A673 (cell line): ENCODE measurements around the gene NDUFB2. TPM values are rescaled to one million over a fixed set of nuclear protein-coding genes. Genes with fewer than 3 reads are reported as not detected.
"Not testable (repeated sequence)": the region's sequence is repeated elsewhere in the genome, so short reads cannot be mapped to it uniquely, and the experiment has no call there.

ENCODE experiments used
- BruUV-seq: library from RNA; stranded (reverse); fragments of 400-500 nt; replicated peaks from 2 replicates; lab custom pipeline; 2021; lab: Mats Ljungman, UMichigan
- CTCF ChIA-PET: fragments of 300-600 bp; sonication (Branson Sonifier 250); formaldehyde crosslinking; loops from one replicate; lab custom pipeline; 2022; ENCODE audit warnings: antibody characterized with exemption; lab: Charles Lee
- POLR2A ChIA-PET: fragments of 300-600 bp; sonication (Branson Sonifier 250); formaldehyde crosslinking; loops from one replicate; lab custom pipeline; 2022; ENCODE audit warnings: antibody characterized with exemption; ENCODE audit not compliant: low non-redundant PET; lab: Charles Lee
- DNase-seq: peaks from one replicate; pipeline ENCODE4 v3.0.0-alpha.2; 2015; ENCODE audit warnings: low spot score
- H3K27ac ChIP-seq: fragments of 200-600 bp; sonication (generic); 2 replicates; pipeline ENCODE4 v1.5.1; 2016; ENCODE audit warnings: mixed run types, low read depth, mild to moderate bottlenecking, mixed read lengths, antibody characterized with exemption, low read length; ENCODE audit not compliant: poor library complexity, severe bottlenecking
- H3K27me3 ChIP-seq: fragments of 200-600 bp; sonication (generic); replicated peaks from 2 replicates; pipeline ENCODE4 v1.6.1; 2017; ENCODE audit warnings: mixed run types, low read depth, mild to moderate bottlenecking, mixed read lengths, antibody characterized with exemption, low read length; ENCODE audit not compliant: insufficient read depth, poor library complexity
- H3K36me3 ChIP-seq: fragments of 200-600 bp; sonication (generic); 2 replicates; pipeline ENCODE4 v1.6.1; 2016; ENCODE audit warnings: mixed run types, mild to moderate bottlenecking, mixed read lengths, antibody characterized with exemption, low read length; ENCODE audit not compliant: insufficient read depth, poor library complexity, severe bottlenecking
- H3K4me1 ChIP-seq: fragments of 200-600 bp; sonication (generic); 2 replicates; pipeline ENCODE4 v1.6.1; 2017; ENCODE audit warnings: mixed run types, mild to moderate bottlenecking, mixed read lengths, antibody characterized with exemption, low read length; ENCODE audit not compliant: insufficient read depth, poor library complexity, severe bottlenecking
- H3K4me3 ChIP-seq: fragments of 200-600 bp; sonication (generic); 2 replicates; pipeline ENCODE4 v1.5.1; 2016; ENCODE audit warnings: low read depth, mixed run types, mild to moderate bottlenecking, mixed read lengths, low read length; ENCODE audit not compliant: poor library complexity, severe bottlenecking
- H3K9me3 ChIP-seq: fragments of 200-600 bp; sonication (generic); 2 replicates; pipeline ENCODE4 v1.6.1; 2016; ENCODE audit warnings: mixed run types, low read depth, mild to moderate bottlenecking, mixed read lengths, antibody characterized with exemption, low read length; ENCODE audit not compliant: poor library complexity, severe bottlenecking
- EZH2 ChIP-seq: fragments of 200-600 bp; sonication (generic); IDR thresholded peaks from 2 replicates; pipeline ENCODE4 v1.6.1; 2017; ENCODE audit warnings: borderline replicate concordance, low read depth, mild to moderate bottlenecking, mixed read lengths, antibody characterized with exemption, low read length; ENCODE audit not compliant: poor library complexity, severe bottlenecking
- intact Hi-C: fragments of 100-400 bp; cut with micrococcal nuclease; formaldehyde crosslinking; loops from one replicate; pipeline ENCODE4 v1.10.0; 2022; ENCODE audit not compliant: unreplicated experiment
- total RNA-seq: library from RNA; stranded (reverse); gene quantifications from 2 replicates; pipeline ENCODE4 v1.2.3, GENCODE V29; 2021
- TF ChIP-seq, protein P1 (sequence below): fragments of 300-800, 200-600 bp; sonication (generic); conservative IDR thresholded peaks from 2 replicates; pipeline ENCODE4 v1.5.1; 2017; ENCODE audit warnings: low read depth, mild to moderate bottlenecking, antibody characterized with exemption, low read length, moderate library complexity, mixed read lengths

NDUFB2 gene
- total RNA-seq, 1 experiment from 2014 or later = 192 TPM

DNA sequence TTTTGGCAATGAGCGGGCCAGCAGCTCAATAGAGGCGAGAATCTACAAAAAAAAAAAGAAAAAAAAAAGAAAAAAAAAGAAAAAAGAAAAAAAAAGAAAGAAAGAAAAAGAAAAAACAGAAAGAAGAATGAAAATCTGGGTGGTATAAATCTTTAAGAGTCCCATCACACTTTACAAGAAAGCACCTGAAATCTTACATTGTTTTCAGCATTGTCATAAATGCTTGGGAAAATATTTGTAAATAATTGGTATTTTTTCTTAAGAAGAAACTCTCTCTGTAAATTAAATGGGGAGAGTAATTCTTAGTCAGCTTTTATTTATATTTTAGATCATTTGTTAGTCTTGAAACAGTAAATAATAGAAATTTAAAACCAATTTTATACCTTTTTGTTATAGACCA lies 38.2 kb downstream of the NDUFB2 start:
- DNase-seq = no peak
- H3K9me3 ChIP-seq = no peaks in the 10 kb centered on the region
- ChIA-PET CTCF (no interaction called here), POLR2A (no interaction called here)
- H3K27me3 ChIP-seq = no peaks in the 10 kb centered on the region
- H3K36me3 ChIP-seq = peaks cover 10% of the 10 kb centered on the region
- H3K4me3 ChIP-seq = no peak overlapping the region
- intact Hi-C loops = no loop called here
- no peak overlapping the region for H3K27ac ChIP-seq
- no TSS peak for BruUV-seq
- TF ChIP-seq, protein P1, sequence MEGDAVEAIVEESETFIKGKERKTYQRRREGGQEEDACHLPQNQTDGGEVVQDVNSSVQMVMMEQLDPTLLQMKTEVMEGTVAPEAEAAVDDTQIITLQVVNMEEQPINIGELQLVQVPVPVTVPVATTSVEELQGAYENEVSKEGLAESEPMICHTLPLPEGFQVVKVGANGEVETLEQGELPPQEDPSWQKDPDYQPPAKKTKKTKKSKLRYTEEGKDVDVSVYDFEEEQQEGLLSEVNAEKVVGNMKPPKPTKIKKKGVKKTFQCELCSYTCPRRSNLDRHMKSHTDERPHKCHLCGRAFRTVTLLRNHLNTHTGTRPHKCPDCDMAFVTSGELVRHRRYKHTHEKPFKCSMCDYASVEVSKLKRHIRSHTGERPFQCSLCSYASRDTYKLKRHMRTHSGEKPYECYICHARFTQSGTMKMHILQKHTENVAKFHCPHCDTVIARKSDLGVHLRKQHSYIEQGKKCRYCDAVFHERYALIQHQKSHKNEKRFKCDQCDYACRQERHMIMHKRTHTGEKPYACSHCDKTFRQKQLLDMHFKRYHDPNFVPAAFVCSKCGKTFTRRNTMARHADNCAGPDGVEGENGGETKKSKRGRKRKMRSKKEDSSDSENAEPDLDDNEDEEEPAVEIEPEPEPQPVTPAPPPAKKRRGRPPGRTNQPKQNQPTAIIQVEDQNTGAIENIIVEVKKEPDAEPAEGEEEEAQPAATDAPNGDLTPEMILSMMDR = no peak
- TF ChIP-seq EZH2 = no peak
- H3K4me1 ChIP-seq = no peaks in the 10 kb centered on the region

DNA sequence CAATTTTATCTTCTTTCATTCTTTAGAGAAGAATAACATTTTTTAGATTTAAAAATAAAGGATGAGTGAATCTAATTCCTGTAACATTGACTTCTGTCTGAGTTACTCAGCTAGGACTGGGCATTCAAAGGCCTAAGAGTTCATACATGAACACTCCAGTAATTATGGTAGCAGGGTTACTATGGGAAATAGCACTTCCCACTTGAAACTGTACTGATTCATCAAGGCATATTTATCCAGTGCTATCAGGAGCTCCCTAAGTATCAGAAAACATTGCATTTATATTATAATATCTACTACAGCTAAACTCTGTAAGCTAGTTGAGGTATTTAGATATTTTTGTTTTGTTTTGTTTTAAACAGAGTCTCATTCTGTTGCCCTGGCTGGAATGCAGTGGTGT lies 41.8 kb downstream of the NDUFB2 start:
- ChIA-PET POLR2A (no interaction called here), CTCF (no interaction called here)
- Histone ChIP-seq H3K9me3 (no peaks in the 10 kb centered on the region), H3K27ac (no peak overlapping the region), H3K36me3 (peaks cover 11% of the 10 kb centered on the region), H3K4me3 (no peak overlapping the region), H3K4me1 (no peaks in the 10 kb centered on the region), H3K27me3 (no peaks in the 10 kb centered on the region)
- intact Hi-C loops = no loop called here
- TF ChIP-seq, protein P1 = no peak
- no peak for TF ChIP-seq EZH2
- no TSS peak for BruUV-seq
- no peak for DNase-seq

DNA sequence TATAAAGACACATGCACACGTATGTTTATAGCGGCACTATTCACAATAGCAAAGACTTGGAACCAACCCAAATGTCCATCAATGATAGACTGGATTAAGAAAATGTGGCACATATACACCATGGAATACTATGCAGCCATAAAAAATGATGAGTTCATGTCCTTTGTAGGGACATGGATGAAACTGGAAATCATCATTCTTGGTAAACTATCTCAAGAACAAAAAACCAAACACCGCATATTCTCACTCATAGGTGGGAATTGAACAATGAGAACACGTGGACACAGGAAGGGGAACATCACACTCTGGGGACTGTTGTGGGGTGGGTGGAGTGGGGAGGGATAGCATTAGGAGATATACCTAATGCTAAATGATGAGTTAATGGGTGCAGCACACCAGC lies 46.7 kb downstream of the NDUFB2 start:
- H3K4me3 ChIP-seq, CTCF ChIA-PET, H3K27me3 ChIP-seq, POLR2A ChIA-PET, intact Hi-C loops, H3K9me3 ChIP-seq, H3K27ac ChIP-seq, DNase-seq, H3K4me1 ChIP-seq, BruUV-seq: not testable (repeated sequence)
- H3K36me3 ChIP-seq = peaks cover 13% of the 10 kb centered on the region

DNA sequence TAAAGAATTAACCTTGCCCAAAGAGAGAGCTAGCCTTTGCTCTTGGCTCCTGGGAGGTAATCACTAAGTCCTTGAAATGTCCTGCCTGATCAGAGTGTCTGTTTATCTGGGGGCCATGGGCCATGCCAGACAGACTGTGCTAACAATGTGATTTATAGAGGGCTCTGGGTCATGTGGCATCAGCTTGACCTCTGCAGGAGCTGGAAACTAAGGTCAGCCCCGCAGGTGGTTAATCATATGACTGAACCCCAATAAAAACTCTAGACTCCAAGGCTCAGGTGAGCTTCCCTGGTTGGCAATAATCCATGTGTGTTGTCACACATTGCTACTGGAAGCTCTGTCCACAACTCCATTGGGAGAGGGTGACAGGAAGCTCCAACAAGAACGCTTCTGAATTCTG lies 47.5 kb downstream of the NDUFB2 start:
- Histone ChIP-seq H3K4me3 (no peak overlapping the region), H3K27ac (no peak overlapping the region), H3K36me3 (peaks cover 10% of the 10 kb centered on the region), H3K9me3 (no peaks in the 10 kb centered on the region), H3K4me1 (no peaks in the 10 kb centered on the region), H3K27me3 (no peaks in the 10 kb centered on the region)
- BruUV-seq = no TSS peak
- intact Hi-C loops = no loop called here
- no peak for DNase-seq
- no peak for TF ChIP-seq EZH2
- TF ChIP-seq, protein P1 = no peak
- ChIA-PET POLR2A (interaction anchor here (0.6 kb wide), 1 partner anchor 523 kb away, joined by 3 read pairs; no protein-coding TSS in a partner anchor), CTCF (no interaction called here)
